Fibroblast of peridontal ligament (primary cell): Measurements from ENCODE around the gene DKK3.

Experiments used
- DNase-seq: peaks from one replicate; pipeline ENCODE4 v3.0.0-alpha.2; 2010; ENCODE audit errors: extremely low read depth

DKK3 gene

GRCh38 chr11:11982975-11983374 lies 25.5 kb downstream of the DKK3 start:
- DNase-seq: peak; percentile 83

GRCh38 chr11:11982461-11982860 lies 26.0 kb downstream of the DKK3 start:
- no peak for DNase-seq

GRCh38 chr11:11981840-11982239 lies 26.6 kb downstream of the DKK3 start:
- no peak for DNase-seq

GRCh38 chr11:11981364-11981763 lies 27.1 kb downstream of the DKK3 start:
- DNase-seq: no peak

GRCh38 chr11:11980841-11981308 lies 27.6 kb downstream of the DKK3 start:
- DNase-seq: no peak

- DNase-seq: no peak
Measured at GRCh38 chr11:11980200-11980599, 28.2 kb downstream of the DKK3 start.

GRCh38 chr11:11979488-11980117 lies 28.8 kb downstream of the DKK3 start:
- no peak for DNase-seq

GRCh38 chr11:11978792-11979487 lies 29.5 kb downstream of the DKK3 start:
- no peak for DNase-seq

GRCh38 chr11:11978098-11978637 lies 30.3 kb downstream of the DKK3 start:
- no peak for DNase-seq

- peak; percentile 87 for DNase-seq
Measured at GRCh38 chr11:11977206-11977938, 31.1 kb downstream of the DKK3 start.

GRCh38 chr11:11976481-11977127 lies 31.8 kb downstream of the DKK3 start:
- no peak for DNase-seq

GRCh38 chr11:11975201-11976092 lies 33.0 kb downstream of the DKK3 start:
- DNase-seq: no peak

GRCh38 chr11:11973866-11974265 lies 34.6 kb downstream of the DKK3 start:
- DNase-seq: no peak

GRCh38 chr11:11973361-11973800 lies 35.0 kb downstream of the DKK3 start:
- peak; percentile 82 for DNase-seq

- DNase-seq: no peak
Measured at GRCh38 chr11:11972730-11973341, 35.6 kb downstream of the DKK3 start.

GRCh38 chr11:11971906-11972547 lies 36.4 kb downstream of the DKK3 start:
- DNase-seq: no peak

- DNase-seq: no peak
Measured at GRCh38 chr11:11970556-11970955, 37.9 kb downstream of the DKK3 start.

GRCh38 chr11:11969380-11970215 lies 38.8 kb downstream of the DKK3 start:
- no peak for DNase-seq
